ENCODE measurements around the gene MSLN. TPM values are rescaled to one million over a fixed set of nuclear protein-coding genes. Genes with fewer than 3 reads are reported as not detected.
"Not testable (repeated sequence)": the region's sequence is repeated elsewhere in the genome, so short reads cannot be mapped to it uniquely, and the experiment has no call there.

Gene MSLN
- total RNA-seq, 4 donors from 2014 or later: 0.31 to 7.3 (median 0.49) TPM; not detected in 1

- Histone ChIP-seq H3K36me3 (no peaks in the 10 kb centered on the region), H3K27me3 (peaks cover 25% of the 10 kb centered on the region), H3K4me3 (no peak overlapping the region), H3K9me3 (no peaks in the 10 kb centered on the region), H3K4me1 (peaks cover 7% of the 10 kb centered on the region), H3K27ac (no peak overlapping the region)
- WGBS: 23% methylated on average over 10 of the region's 10 CpGs
- TF ChIP-seq POLR2A (IDR thresholded peaks at IDR 0.05): no peak
- TF ChIP-seq, protein P1, sequence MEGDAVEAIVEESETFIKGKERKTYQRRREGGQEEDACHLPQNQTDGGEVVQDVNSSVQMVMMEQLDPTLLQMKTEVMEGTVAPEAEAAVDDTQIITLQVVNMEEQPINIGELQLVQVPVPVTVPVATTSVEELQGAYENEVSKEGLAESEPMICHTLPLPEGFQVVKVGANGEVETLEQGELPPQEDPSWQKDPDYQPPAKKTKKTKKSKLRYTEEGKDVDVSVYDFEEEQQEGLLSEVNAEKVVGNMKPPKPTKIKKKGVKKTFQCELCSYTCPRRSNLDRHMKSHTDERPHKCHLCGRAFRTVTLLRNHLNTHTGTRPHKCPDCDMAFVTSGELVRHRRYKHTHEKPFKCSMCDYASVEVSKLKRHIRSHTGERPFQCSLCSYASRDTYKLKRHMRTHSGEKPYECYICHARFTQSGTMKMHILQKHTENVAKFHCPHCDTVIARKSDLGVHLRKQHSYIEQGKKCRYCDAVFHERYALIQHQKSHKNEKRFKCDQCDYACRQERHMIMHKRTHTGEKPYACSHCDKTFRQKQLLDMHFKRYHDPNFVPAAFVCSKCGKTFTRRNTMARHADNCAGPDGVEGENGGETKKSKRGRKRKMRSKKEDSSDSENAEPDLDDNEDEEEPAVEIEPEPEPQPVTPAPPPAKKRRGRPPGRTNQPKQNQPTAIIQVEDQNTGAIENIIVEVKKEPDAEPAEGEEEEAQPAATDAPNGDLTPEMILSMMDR (IDR thresholded peaks at IDR 0.05): no peak
- no peak for TF ChIP-seq POLR2AphosphoS5 (IDR thresholded peaks at IDR 0.05)
- TF ChIP-seq EP300 (IDR thresholded peaks at IDR 0.05): no peak
- DNase-seq (ENCODE audit: low spot score in 2 of 2): no peak
Observed at GRCh38 chr16:752007-752312, 8.6 kb upstream of the MSLN start.

DNA sequence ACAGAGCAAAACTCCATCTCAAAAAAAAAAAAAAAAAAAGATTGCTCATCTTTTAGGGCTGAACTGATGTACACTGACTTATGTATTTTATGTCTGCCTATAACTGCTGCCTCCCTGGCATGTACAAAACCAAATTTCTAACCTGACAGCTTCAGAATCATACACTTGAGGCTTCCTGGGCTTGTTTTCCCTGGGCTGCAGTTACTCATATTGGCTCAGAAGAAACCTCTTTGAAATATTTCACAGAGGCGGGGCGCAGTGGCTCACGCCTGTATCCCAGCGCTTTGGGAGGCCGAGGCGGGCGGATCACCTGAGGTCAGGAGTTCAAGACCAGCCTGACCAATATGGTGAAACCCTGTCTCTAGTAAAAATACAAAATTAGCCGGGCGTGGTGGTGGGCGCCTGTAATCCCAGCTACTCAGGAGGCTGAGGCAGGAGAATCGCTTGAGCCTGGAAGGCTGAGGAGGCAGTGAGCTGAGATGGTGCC, 6.4 kb upstream of the MSLN start:
- not testable (repeated sequence) for H3K4me3 ChIP-seq; H3K4me1 ChIP-seq; DNase-seq (ENCODE audit: low spot score in 2 of 2); H3K27ac ChIP-seq; H3K36me3 ChIP-seq; H3K9me3 ChIP-seq
- 79% methylated on average over 11 of the region's 11 CpGs for WGBS
- peaks cover 25% of the 10 kb centered on the region for H3K27me3 ChIP-seq

DNA sequence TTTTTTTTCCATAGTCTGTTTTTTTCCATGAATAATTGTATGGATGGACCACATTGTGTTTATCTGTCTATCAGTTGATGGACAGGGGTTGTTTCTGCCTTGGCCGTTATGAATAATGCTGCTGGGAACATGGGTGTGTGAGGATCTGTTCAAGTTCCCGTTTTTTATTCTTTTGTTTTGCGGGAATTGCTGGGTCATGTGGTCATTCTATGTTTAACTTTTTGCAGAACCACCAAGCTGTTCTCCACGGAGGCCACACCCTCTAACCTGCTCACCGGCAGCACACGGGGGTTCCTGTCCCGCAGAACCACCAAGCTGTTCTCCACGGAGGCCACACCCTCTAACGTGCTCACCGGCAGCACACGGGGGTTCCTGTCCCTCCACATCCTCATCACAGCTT, 5.9 kb upstream of the MSLN start:
- Histone ChIP-seq H3K27me3 (peaks cover 25% of the 10 kb centered on the region), H3K27ac (no peak overlapping the region), H3K4me1 (peaks cover 7% of the 10 kb centered on the region), H3K4me3 (no peak overlapping the region), H3K36me3 (no peaks in the 10 kb centered on the region), H3K9me3 (no peaks in the 10 kb centered on the region)
- WGBS: 47% methylated on average over 11 of the region's 11 CpGs
- TF ChIP-seq, protein P1 (IDR thresholded peaks at IDR 0.05): no peak
- TF ChIP-seq EP300 (IDR thresholded peaks at IDR 0.05): no peak
- DNase-seq (ENCODE audit: low spot score in 2 of 2): no peak

DNA sequence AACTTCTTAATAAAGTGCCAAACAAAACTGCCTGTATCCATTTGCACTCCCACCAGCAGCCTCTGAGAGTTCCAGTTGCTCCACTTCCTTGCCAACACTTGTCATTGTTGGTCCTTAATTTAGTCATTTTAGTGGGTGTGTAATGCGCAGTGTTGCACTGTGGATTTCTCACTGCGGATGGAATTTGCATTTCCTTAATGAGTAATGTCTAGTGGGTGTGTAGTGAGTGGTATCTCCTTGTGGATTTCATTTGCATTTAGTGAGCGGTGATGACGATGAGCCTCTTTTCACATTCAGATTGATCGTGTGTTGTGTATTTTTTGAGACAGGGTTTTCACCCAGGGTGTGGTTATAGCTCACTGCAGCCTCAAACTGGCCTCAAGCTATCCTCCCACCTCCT, 4.1 kb upstream of the MSLN start:
- peaks cover 25% of the 10 kb centered on the region for H3K27me3 ChIP-seq
- H3K4me1 ChIP-seq: peaks cover 16% of the 10 kb centered on the region
- TF ChIP-seq POLR2AphosphoS5 (IDR thresholded peaks at IDR 0.05) (no peak), POLR2A (IDR thresholded peaks at IDR 0.05) (no peak), EP300 (IDR thresholded peaks at IDR 0.05) (no peak)
- TF ChIP-seq, protein P1 (IDR thresholded peaks at IDR 0.05): no peak
- no peaks in the 10 kb centered on the region for H3K36me3 ChIP-seq
- DNase-seq (ENCODE audit: low spot score in 2 of 2): no peak
- no peak overlapping the region for H3K4me3 ChIP-seq
- H3K9me3 ChIP-seq: no peaks in the 10 kb centered on the region
- WGBS: 88% methylated on average over 5 of the region's 5 CpGs
- no peak overlapping the region for H3K27ac ChIP-seq

GRCh38 chr16:759110-759910, 1.2 kb upstream of the MSLN start:
- no peak overlapping the region for H3K4me3 ChIP-seq
- H3K36me3 ChIP-seq: no peaks in the 10 kb centered on the region
- TF ChIP-seq, protein P1 (IDR thresholded peaks at IDR 0.05): no peak
- no peak for TF ChIP-seq POLR2AphosphoS5 (IDR thresholded peaks at IDR 0.05)
- TF ChIP-seq EP300 (IDR thresholded peaks at IDR 0.05): no peak
- TF ChIP-seq POLR2A (IDR thresholded peaks at IDR 0.05): no peak
- no peak overlapping the region for H3K27ac ChIP-seq
- H3K27me3 ChIP-seq: peaks cover 23% of the 10 kb centered on the region
- no peaks in the 10 kb centered on the region for H3K9me3 ChIP-seq
- peaks cover 9% of the 10 kb centered on the region for H3K4me1 ChIP-seq
- no peak for DNase-seq (ENCODE audit: low spot score in 2 of 2)
- 77% methylated on average over 32 of the region's 34 CpGs for WGBS

DNA sequence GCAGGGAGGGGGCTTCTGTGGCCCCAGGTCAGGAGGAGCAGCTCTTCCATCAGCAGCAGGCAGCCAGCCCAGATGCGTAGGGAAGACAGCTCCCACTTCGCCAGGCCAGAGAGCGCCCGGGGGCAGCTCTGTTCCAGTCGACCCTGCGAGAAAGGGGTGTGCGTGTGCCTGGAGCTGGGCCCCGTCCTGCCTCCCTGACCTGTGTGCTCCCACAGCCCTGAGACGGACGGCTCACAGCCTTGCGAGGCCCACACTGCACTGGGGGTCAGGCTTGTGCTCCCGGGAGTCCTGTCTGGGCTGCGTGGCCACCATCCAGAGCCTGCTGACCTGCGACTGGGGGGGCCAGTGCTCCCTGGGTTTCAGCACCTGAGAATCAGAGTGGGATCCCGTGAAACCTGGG, 469 bp upstream of the MSLN start:
- Histone ChIP-seq H3K9me3 (no peaks in the 10 kb centered on the region), H3K4me3 (no peak overlapping the region), H3K27me3 (peaks cover 31% of the 10 kb centered on the region), H3K27ac (no peak overlapping the region), H3K4me1 (peaks cover 9% of the 10 kb centered on the region), H3K36me3 (no peaks in the 10 kb centered on the region)
- 63% methylated on average over 5 of the region's 15 CpGs for WGBS
- TF ChIP-seq POLR2A (IDR thresholded peaks at IDR 0.05) (no peak), POLR2AphosphoS5 (IDR thresholded peaks at IDR 0.05) (no peak), EP300 (IDR thresholded peaks at IDR 0.05) (no peak)
- TF ChIP-seq, protein P1 (IDR thresholded peaks at IDR 0.05): no peak
- DNase-seq (ENCODE audit: low spot score in 2 of 2): no peak
